Activated CD4-positive, alpha-beta T cell treated with anti-CD3 and anti-CD28 coated beads for 36 hours (primary cell): Measurements from ENCODE around the gene EFL1. TPM values are rescaled to one million over a fixed set of nuclear protein-coding genes. Genes with fewer than 3 reads are reported as not detected.
"Not testable (repeated sequence)": the region's sequence is repeated elsewhere in the genome, so short reads cannot be mapped to it uniquely, and the experiment has no call there.

Experiments used
- ATAC-seq: fragments of 200-7000 bp; cut with Tn5 transposase; one replicate; pipeline ENCODE4 v1.10.0; 2021; ENCODE audit warnings: mild to moderate bottlenecking, moderate library complexity
- CTCF ChIA-PET: fragments of 350-600 bp; sonication (Branson Sonifier 250); formaldehyde crosslinking; loops from one replicate; lab custom pipeline; 2021; ENCODE audit warnings: antibody characterized with exemption; lab: Charles Lee
- POLR2A ChIA-PET: fragments of 350-600 bp; sonication (Branson Sonifier 250); formaldehyde crosslinking; loops from one replicate; lab custom pipeline; 2021; ENCODE audit warnings: antibody characterized with exemption, inconsistent platforms; lab: Charles Lee
- DNase-seq: peaks from one replicate; pipeline ENCODE4 v3.0.0-alpha.2; 2020
- H3K27ac Mint-ChIP-seq: one replicate; pipeline ENCODE4 v1.8.0; 2021; ENCODE audit warnings: mixed read lengths
- H3K27me3 Mint-ChIP-seq: one replicate; pipeline ENCODE4 v1.8.0; 2021; ENCODE audit warnings: mixed read lengths
- H3K36me3 Mint-ChIP-seq: one replicate; pipeline ENCODE4 v1.8.0; 2021; ENCODE audit warnings: low read depth, mixed read lengths
- H3K4me1 Mint-ChIP-seq: one replicate; pipeline ENCODE4 v1.8.0; 2021; ENCODE audit warnings: mixed read lengths
- H3K4me3 Mint-ChIP-seq: one replicate; pipeline ENCODE4 v1.8.0; 2021; ENCODE audit warnings: mild to moderate bottlenecking, moderate library complexity, mixed read lengths
- H3K9me3 Mint-ChIP-seq: one replicate; pipeline ENCODE4 v1.8.0; 2021; ENCODE audit warnings: low read depth, mixed read lengths
- intact Hi-C, 2 experiments: fragments of 100-400 bp; cut with DNase I in 1 of 2; cut with micrococcal nuclease in 1 of 2; formaldehyde crosslinking; loops; one replicate each; pipeline versions ENCODE4 v1.14.2 to v1.15.1; 2022 to 2024; cut with DNase I, micrococcal nuclease
- total RNA-seq, 2 experiments: library from RNA; stranded (reverse); gene quantifications; one replicate each; pipeline ENCODE4 v1.2.3, GENCODE V29; 2021

The EFL1 gene
- total RNA-seq, 2 experiments from 2014 or later: 25.0 to 30.2 TPM

DNA sequence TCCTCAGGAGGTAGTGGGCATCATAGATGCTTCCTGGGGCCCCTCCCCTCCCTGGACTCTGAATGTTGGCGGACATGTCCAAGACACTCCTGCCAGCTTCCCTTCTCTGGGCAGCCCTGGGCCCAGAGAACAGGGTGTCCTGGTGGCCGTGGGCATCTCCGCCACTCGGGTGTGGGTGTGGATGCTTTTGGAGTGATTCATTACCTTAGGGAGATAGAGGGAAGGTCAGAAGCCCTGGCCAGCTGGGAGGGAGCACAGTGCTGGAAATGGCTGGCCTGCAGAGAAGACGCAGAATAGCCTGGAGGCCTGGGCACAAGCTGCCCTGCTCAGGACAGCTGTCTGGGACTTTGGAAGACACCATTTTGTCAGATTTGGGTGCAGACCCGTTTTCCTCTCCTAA lies 37.8 kb upstream of the EFL1 start:
- intact Hi-C loops, POLR2A ChIA-PET, H3K4me3 Mint-ChIP-seq, H3K36me3 Mint-ChIP-seq, DNase-seq, ATAC-seq, H3K27me3 Mint-ChIP-seq, H3K27ac Mint-ChIP-seq, CTCF ChIA-PET, H3K9me3 Mint-ChIP-seq: not testable (repeated sequence)
- peaks cover 17% of the 10 kb centered on the region for H3K4me1 Mint-ChIP-seq

DNA sequence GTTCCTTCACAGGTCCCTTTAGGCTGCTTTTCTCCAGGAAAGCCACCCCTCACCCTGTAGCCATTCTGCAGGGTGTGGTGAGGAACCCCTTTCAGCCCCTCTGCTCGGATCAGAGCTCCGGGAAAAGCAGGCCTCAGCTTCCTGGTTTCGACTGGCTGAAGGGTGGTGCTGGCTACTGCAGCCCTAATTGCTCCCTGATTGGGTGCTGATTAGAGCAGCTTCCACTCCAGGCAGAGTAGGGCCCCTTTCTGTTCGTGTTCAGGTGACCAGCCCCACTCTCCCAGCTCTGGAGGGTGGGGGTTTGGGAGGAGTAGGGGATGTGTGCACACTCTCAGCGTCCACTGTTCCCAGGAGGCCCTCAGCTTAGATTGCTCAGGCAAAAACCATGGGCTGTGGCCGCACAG lies 37.0 kb upstream of the EFL1 start:
- CTCF ChIA-PET: interaction anchor here (1.6 kb wide), 1 partner anchor 10 kb away, joined by 7 read pairs; no protein-coding TSS in a partner anchor
- H3K4me1 Mint-ChIP-seq, H3K9me3 Mint-ChIP-seq, H3K36me3 Mint-ChIP-seq, DNase-seq, ATAC-seq, intact Hi-C loops, H3K27ac Mint-ChIP-seq, POLR2A ChIA-PET, H3K27me3 Mint-ChIP-seq, H3K4me3 Mint-ChIP-seq: not testable (repeated sequence)

GRCh38 chr15:82298520-82298919 lies 36.0 kb upstream of the EFL1 start:
- DNase-seq (peak; percentile 79), ATAC-seq (peak; percentile 94)
- Mint-ChIP-seq H3K27me3 (no peaks in the 10 kb centered on the region), H3K36me3 (no peaks in the 10 kb centered on the region), H3K27ac (peak overlapping the region; percentile 19), H3K4me1 (peaks cover 7% of the 10 kb centered on the region), H3K9me3 (no peaks in the 10 kb centered on the region), H3K4me3 (no peak overlapping the region)
- intact Hi-C loops: loop anchor here in 1 of 2 experiments (1.0 kb wide), 1 partner anchor 36 kb away; the partner anchor contains the start of genes EFL1 and SAXO2
- POLR2A ChIA-PET: no interaction called here
- CTCF ChIA-PET: interaction anchor here (0.6 to 1.6 kb wide), 4 partner anchors 8 to 1850 kb away, joined by 3 to 7 read pairs (median 3); no protein-coding TSS in a partner anchor

DNA sequence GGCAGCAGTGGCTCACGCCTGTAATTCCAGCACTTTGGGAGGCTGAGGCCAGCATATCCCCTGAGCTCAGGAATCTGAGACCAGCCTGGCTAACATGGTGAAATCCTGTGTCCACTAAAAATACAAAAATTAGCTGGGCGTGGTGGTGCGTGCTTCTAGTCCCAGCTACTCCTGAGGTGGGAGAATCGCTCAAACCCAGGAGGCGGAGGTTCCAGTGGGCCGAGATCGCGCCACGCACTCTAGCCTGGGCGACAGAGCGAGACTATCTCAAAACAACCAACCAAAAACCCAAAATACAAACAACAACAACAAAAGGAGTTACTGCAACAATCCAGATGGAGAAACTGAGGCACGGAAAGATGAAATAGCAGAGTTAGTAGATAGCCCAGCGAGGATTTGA lies 35.5 kb upstream of the EFL1 start:
- POLR2A ChIA-PET: no interaction called here
- Mint-ChIP-seq H3K9me3 (no peaks in the 10 kb centered on the region), H3K4me3 (no peak overlapping the region)

DNA sequence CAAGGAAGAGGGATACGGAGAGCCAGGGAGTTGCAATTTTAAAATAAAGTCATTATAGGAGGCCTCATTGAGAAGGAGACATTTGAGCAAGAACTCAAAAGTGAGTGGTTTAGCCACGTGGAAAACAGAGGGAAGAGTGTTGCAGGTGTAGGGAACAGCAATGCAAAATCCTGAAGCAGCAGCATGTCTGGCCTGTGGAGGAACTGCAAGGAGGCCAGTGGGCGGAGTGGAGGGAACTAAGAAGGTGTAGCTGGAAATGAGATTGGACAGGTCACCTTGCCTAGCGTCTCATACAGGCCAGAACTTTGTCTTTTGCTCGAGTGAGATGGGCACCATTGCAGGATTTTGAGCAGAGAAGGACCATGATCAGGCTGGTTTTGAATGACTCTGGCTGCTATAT lies 35.0 kb upstream of the EFL1 start:
- DNase-seq (no peak), ATAC-seq (no peak)
- Mint-ChIP-seq H3K4me1 (peaks cover 7% of the 10 kb centered on the region), H3K27ac (no peak overlapping the region), H3K27me3 (no peaks in the 10 kb centered on the region), H3K9me3 (no peaks in the 10 kb centered on the region), H3K4me3 (no peak overlapping the region), H3K36me3 (no peaks in the 10 kb centered on the region)
- POLR2A ChIA-PET: no interaction called here
- CTCF ChIA-PET: no interaction called here
- intact Hi-C loops: no loop called here

More for the DNA sequence above, 35.5 kb upstream of the EFL1 start:
- ATAC-seq (no peak), DNase-seq (no peak)
- intact Hi-C loops: loop anchor here in 1 of 2 experiments (1.0 kb wide), 1 partner anchor 36 kb away; the partner anchor contains the start of genes EFL1 and SAXO2
- Mint-ChIP-seq H3K36me3 (no peaks in the 10 kb centered on the region), H3K4me1 (peaks cover 7% of the 10 kb centered on the region), H3K27me3 (no peaks in the 10 kb centered on the region), H3K27ac (no peak overlapping the region)
- CTCF ChIA-PET: interaction anchor here (0.6 kb wide), 1 partner anchor 1850 kb away, joined by 3 read pairs; no protein-coding TSS in a partner anchor

- DNase-seq: no peak
- POLR2A ChIA-PET: no interaction called here
- no peak for ATAC-seq
- H3K27me3 Mint-ChIP-seq: no peaks in the 10 kb centered on the region
- H3K4me3 Mint-ChIP-seq: no peak overlapping the region
- intact Hi-C loops: no loop called here
- CTCF ChIA-PET: no interaction called here
- no peaks in the 10 kb centered on the region for H3K36me3 Mint-ChIP-seq
- peaks cover 11% of the 10 kb centered on the region for H3K4me1 Mint-ChIP-seq
- no peak overlapping the region for H3K27ac Mint-ChIP-seq
- H3K9me3 Mint-ChIP-seq: peaks cover 2% of the 10 kb centered on the region
Observed at GRCh38 chr15:82294061-82294690, 31.6 kb upstream of the EFL1 start.

GRCh38 chr15:82292271-82292670 lies 29.7 kb upstream of the EFL1 start:
- H3K27me3 Mint-ChIP-seq: no peaks in the 10 kb centered on the region
- CTCF ChIA-PET: no interaction called here
- peaks cover 11% of the 10 kb centered on the region for H3K4me1 Mint-ChIP-seq
- POLR2A ChIA-PET: no interaction called here
- H3K4me3 Mint-ChIP-seq: no peak overlapping the region
- H3K9me3 Mint-ChIP-seq: peaks cover 5% of the 10 kb centered on the region
- no peak overlapping the region for H3K27ac Mint-ChIP-seq
- H3K36me3 Mint-ChIP-seq: no peaks in the 10 kb centered on the region
- DNase-seq: no peak
- ATAC-seq: no peak
- intact Hi-C loops: no loop called here

GRCh38 chr15:82288202-82288601 lies 25.7 kb upstream of the EFL1 start:
- H3K4me1 Mint-ChIP-seq: peaks cover 34% of the 10 kb centered on the region
- H3K27ac Mint-ChIP-seq, H3K9me3 Mint-ChIP-seq, H3K4me3 Mint-ChIP-seq, ATAC-seq, DNase-seq, H3K27me3 Mint-ChIP-seq, H3K36me3 Mint-ChIP-seq, intact Hi-C loops, POLR2A ChIA-PET, CTCF ChIA-PET: not testable (repeated sequence)

- DNase-seq, H3K9me3 Mint-ChIP-seq, POLR2A ChIA-PET, H3K27me3 Mint-ChIP-seq, H3K36me3 Mint-ChIP-seq: not testable (repeated sequence)
- peak; percentile 86 for ATAC-seq
- CTCF ChIA-PET: interaction anchor here (1.1 kb wide), 1 partner anchor 9 kb away, joined by 3 read pairs; no protein-coding TSS in a partner anchor
- peak overlapping the region; percentile 6 for H3K4me3 Mint-ChIP-seq
- H3K27ac Mint-ChIP-seq: peak overlapping the region; percentile 78
- intact Hi-C loops: loop anchor here in 1 of 2 experiments (1.0 kb wide), 1 partner anchor 24 kb away; the partner anchor contains the start of genes EFL1 and SAXO2
- peaks cover 34% of the 10 kb centered on the region for H3K4me1 Mint-ChIP-seq
Observed at GRCh38 chr15:82286475-82286874, 23.9 kb upstream of the EFL1 start.

- H3K4me3 Mint-ChIP-seq, H3K27me3 Mint-ChIP-seq, H3K36me3 Mint-ChIP-seq, DNase-seq, intact Hi-C loops, POLR2A ChIA-PET, ATAC-seq, H3K9me3 Mint-ChIP-seq, H3K27ac Mint-ChIP-seq: not testable (repeated sequence)
- CTCF ChIA-PET: interaction anchor here (1.0 kb wide), 1 partner anchor 22 kb away, joined by 3 read pairs; the partner anchor contains the start of genes EFL1 and SAXO2
- H3K4me1 Mint-ChIP-seq: peaks cover 32% of the 10 kb centered on the region
Observed at GRCh38 chr15:82284381-82284780, 21.8 kb upstream of the EFL1 start.

DNA sequence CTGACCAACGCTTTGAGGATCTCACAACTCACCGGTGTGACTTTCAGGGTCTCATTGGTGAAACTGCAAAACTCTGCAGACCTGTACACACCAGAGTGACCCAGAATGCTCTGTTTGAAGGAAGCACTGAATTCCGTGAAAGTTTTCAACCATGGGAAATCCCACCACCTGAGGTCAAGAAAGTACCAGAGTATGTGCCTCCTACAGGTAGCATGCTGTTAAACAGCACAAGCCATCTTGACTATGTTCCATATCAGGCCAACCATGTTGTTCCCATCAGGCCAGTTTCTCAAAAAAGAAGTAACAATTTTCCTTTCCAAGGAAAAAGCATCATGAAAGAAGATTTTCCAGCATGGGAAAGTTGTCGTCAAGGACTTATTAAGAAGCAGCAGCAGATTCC lies 19.9 kb upstream of the EFL1 start:
- H3K4me1 Mint-ChIP-seq: peaks cover 25% of the 10 kb centered on the region
- H3K9me3 Mint-ChIP-seq, ATAC-seq, H3K4me3 Mint-ChIP-seq, H3K27me3 Mint-ChIP-seq, intact Hi-C loops, H3K27ac Mint-ChIP-seq, POLR2A ChIA-PET, CTCF ChIA-PET, H3K36me3 Mint-ChIP-seq, DNase-seq: not testable (repeated sequence)

DNA sequence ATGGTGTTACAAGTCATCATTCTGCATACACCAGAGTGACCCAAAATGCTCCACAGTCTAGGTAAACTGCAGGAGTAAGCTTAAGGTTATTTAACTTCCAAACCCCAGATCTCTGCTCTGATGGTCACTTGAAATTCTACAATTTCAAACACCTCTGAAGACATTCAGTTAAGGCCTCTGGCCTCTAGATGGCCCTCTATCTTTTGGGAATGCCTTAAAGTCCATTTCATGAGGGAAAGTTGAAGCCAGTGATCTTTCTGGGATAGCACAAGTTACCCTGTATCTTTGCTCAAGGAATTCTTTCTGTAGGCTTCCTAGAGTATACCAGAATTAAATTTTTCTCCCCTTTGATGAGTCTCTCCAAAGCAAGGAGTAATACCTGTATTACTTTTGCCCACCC lies 18.7 kb upstream of the EFL1 start:
- DNase-seq, H3K27me3 Mint-ChIP-seq, POLR2A ChIA-PET, CTCF ChIA-PET, H3K27ac Mint-ChIP-seq, ATAC-seq, intact Hi-C loops, H3K4me3 Mint-ChIP-seq, H3K9me3 Mint-ChIP-seq, H3K36me3 Mint-ChIP-seq: not testable (repeated sequence)
- H3K4me1 Mint-ChIP-seq: peaks cover 14% of the 10 kb centered on the region
